T47D (cell line): ENCODE results near the gene TBX15.

Experiments used
- DNase-seq, 2 experiments: peaks; one replicate each; pipeline versions ENCODE4 v3.0.0 to v3.0.0-alpha.2; 2011 to 2012; ENCODE audit warnings: low read depth in 1 of 2, low spot score in 1 of 2
- JUND ChIP-seq: IDR thresholded peaks from 2 replicates; pipeline ENCODE4 v1.6.1; 2012; ENCODE audit warnings: low read depth
- in situ Hi-C: cut with HindIII; loops from 2 replicates; pipeline ENCODE4 v1.10.0; 2016; ENCODE audit warnings: low sequenced_read_pairs, low pct_unique_long_range_greater_than_20kb

TBX15 gene

GRCh38 chr1:118999348-119000071 lies 11.4 kb upstream of the TBX15 start:
- in situ Hi-C loops: no loop called here
- no peak for TF ChIP-seq JUND
- DNase-seq: no peak

GRCh38 chr1:118998171-118998570 lies 10.0 kb upstream of the TBX15 start:
- in situ Hi-C loops: no loop called here
- no peak for DNase-seq
- no peak for TF ChIP-seq JUND

GRCh38 chr1:118997225-118997624 lies 9.1 kb upstream of the TBX15 start:
- TF ChIP-seq JUND: no peak
- in situ Hi-C loops: no loop called here

GRCh38 chr1:118995312-118996016 lies 7.3 kb upstream of the TBX15 start:
- no peak for DNase-seq
- in situ Hi-C loops: no loop called here
- no peak for TF ChIP-seq JUND

More at GRCh38 chr1:118997225-118997624, 9.1 kb upstream of the TBX15 start:
- DNase-seq: no peak

- TF ChIP-seq JUND: no peak
- in situ Hi-C loops: no loop called here
- DNase-seq: no peak
These were observed 5.5 kb upstream of the TBX15 start for GRCh38 chr1:118993700-118994026.

GRCh38 chr1:118992868-118993699 lies 4.9 kb upstream of the TBX15 start:
- no peak for TF ChIP-seq JUND
- DNase-seq: no peak
- in situ Hi-C loops: no loop called here

GRCh38 chr1:118992237-118992825 lies 4.2 kb upstream of the TBX15 start:
- in situ Hi-C loops: no loop called here
- no peak for DNase-seq
- no peak for TF ChIP-seq JUND

- in situ Hi-C loops: no loop called here
- no peak for DNase-seq
- no peak for TF ChIP-seq JUND
These were observed 3.3 kb upstream of the TBX15 start for GRCh38 chr1:118991448-118991847.

GRCh38 chr1:118990513-118991152 lies 2.5 kb upstream of the TBX15 start:
- DNase-seq: no peak
- in situ Hi-C loops: no loop called here
- TF ChIP-seq JUND: no peak

- DNase-seq: no peak
- in situ Hi-C loops: no loop called here
- no peak for TF ChIP-seq JUND
These were observed 1.8 kb upstream of the TBX15 start for GRCh38 chr1:118989878-118990378.

- in situ Hi-C loops: no loop called here
- TF ChIP-seq JUND: no peak
- DNase-seq: no peak
These were observed 1.1 kb upstream of the TBX15 start for GRCh38 chr1:118989006-118989815.
